ENCODE results near the gene TPRG1. TPM values are rescaled to one million over a fixed set of nuclear protein-coding genes. Genes with fewer than 3 reads are reported as not detected.

TPRG1 gene
- total and polyA plus RNA-seq, 2 of the 8 experiments (the other 6 are each of a cell fraction or from before 2014, with no cell fraction given) = 0.37 to 0.47 TPM

DNA sequence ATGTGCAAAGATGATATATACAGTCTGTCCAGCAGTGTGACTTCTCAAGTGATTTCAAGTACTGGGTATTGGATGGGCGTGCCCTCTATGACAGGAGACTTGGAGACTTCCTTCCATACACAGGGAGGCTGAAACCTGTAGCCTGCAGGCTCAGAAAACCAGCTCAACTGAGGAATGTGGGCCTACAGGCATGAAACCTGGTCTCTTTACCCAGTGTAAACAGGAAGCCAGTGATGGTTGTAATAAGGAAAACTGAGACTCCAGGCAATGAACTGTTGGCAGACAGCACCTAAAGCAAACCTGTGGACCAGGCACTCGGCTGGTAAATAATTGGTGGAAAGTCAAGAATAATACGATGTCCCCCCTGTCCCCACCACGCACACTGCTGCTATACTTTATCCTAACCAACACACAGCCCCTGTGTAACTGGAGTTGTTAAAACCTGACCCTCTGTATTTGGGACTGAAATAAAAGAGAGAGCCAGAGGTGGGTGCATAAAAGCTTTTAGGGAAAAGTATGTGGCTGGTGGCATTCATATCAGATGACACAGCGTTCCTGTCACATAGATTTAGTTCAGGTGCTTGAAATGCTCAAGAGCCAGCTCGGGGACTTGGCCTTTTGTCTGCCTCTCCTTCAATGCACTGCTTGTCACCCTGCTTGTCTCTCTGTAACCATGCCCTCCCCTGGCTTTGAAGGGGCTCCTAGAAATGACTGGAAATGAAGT, 144.7 kb downstream of the TPRG1 start (continued):
- TF ChIP-seq FOSL1 (IDR thresholded peaks at IDR 0.05; ENCODE audit: insufficient read depth, low read depth, low read length) (no peak), KDM4A (IDR thresholded peaks at IDR 0.05; ENCODE audit: low read depth, low read length, severe bottlenecking) (no peak), RXRA (IDR thresholded peaks at IDR 0.05; ENCODE audit: insufficient read depth, low read depth, low read length) (no peak), ZNF274 (IDR thresholded peaks at IDR 0.05; ENCODE audit: borderline replicate concordance, extremely low read depth, low read length) (no peak), EGR1 (IDR thresholded peaks at IDR 0.05; ENCODE audit: borderline replicate concordance, low read depth, low read length) (no peak), GABPA (IDR thresholded peaks at IDR 0.05; ENCODE audit: borderline replicate concordance, insufficient read depth, low read length) (no peak), BACH1 (IDR thresholded peaks at IDR 0.05; ENCODE audit: low read length) (no peak), CTBP2 (IDR thresholded peaks at IDR 0.05; ENCODE audit: borderline replicate concordance, insufficient read depth, insufficient read length, low read length) (no peak), YY1 (IDR thresholded peaks at IDR 0.05; ENCODE audit: low read depth, low read length) (no peak)

All from H1 (cell line).